ENCODE results near the gene RABL2A. TPM values are rescaled to one million over a fixed set of nuclear protein-coding genes. Genes with fewer than 3 reads are reported as not detected.
"Not testable (repeated sequence)": the region's sequence is repeated elsewhere in the genome, so short reads cannot be mapped to it uniquely, and the experiment has no call there.

RABL2A gene
- total RNA-seq, 3 donors from 2014 or later (not counting 1 experiment from before 2014, with no cell fraction given) = 16.7 to 23.5 (median 22.5) TPM

GRCh38 chr2:113598180-113598579 lies 28.9 kb upstream of the RABL2A start:
- H3K36me3 Mint-ChIP-seq; H3K4me1 ChIP-seq (ENCODE audit: control insufficient read depth, insufficient read depth, low read length); ATAC-seq; H3K36me3 ChIP-seq (ENCODE audit: control insufficient read depth, insufficient read depth, low read length); H3K27me3 ChIP-seq (ENCODE audit: control insufficient read depth, insufficient read depth, low read length); H3K27me3 Mint-ChIP-seq (ENCODE audit: low read depth in 2 of 2); H3K9me3 ChIP-seq (ENCODE audit: control insufficient read depth, insufficient read depth, low read length); H3K9me3 Mint-ChIP-seq; H3K4me3 ChIP-seq (ENCODE audit: low read length); H3K4me1 Mint-ChIP-seq; H3K27ac ChIP-seq (ENCODE audit: low read length); DNase-seq; H3K4me3 Mint-ChIP-seq; H3K27ac Mint-ChIP-seq; intact Hi-C loops (cut with micrococcal nuclease): not testable (repeated sequence)
- 96% methylated on average over 9 of the region's 13 CpGs for WGBS (ENCODE audit: insufficient coverage)

- H3K36me3 ChIP-seq (ENCODE audit: control insufficient read depth, insufficient read depth, low read length); H3K4me3 Mint-ChIP-seq; H3K9me3 ChIP-seq (ENCODE audit: control insufficient read depth, insufficient read depth, low read length); ATAC-seq; H3K4me1 Mint-ChIP-seq; H3K9me3 Mint-ChIP-seq; H3K27me3 Mint-ChIP-seq (ENCODE audit: low read depth in 2 of 2); intact Hi-C loops (cut with micrococcal nuclease); H3K27ac Mint-ChIP-seq; H3K27ac ChIP-seq (ENCODE audit: low read length); H3K4me3 ChIP-seq (ENCODE audit: low read length); DNase-seq; H3K36me3 Mint-ChIP-seq; H3K4me1 ChIP-seq (ENCODE audit: control insufficient read depth, insufficient read depth, low read length); H3K27me3 ChIP-seq (ENCODE audit: control insufficient read depth, insufficient read depth, low read length): not testable (repeated sequence)
- no CpG with 5 or more reads among the region's 9 CpGs for WGBS (ENCODE audit: insufficient coverage)
Observed at GRCh38 chr2:113598738-113599137, 28.3 kb upstream of the RABL2A start.

DNA sequence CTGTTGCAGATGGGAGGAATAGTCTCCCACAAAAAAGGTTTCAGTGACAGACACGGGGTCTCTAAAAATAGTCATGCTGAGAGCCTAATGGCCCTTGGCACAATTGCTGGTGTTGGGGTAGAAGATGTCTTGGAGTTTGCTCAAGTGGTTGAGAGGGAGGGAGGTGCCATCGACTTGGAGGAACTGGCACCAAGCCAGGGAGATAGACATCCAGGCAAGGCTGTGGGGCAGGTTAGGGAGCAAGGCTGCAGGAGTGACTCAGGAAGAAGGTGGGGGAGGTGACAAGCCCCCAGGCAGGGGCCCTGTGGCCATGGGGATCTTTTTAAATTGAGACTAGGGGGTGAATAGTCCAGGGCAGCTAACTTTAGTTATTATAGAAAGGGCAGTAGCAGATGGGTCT lies 27.9 kb upstream of the RABL2A start:
- H3K36me3 Mint-ChIP-seq; H3K27me3 Mint-ChIP-seq (ENCODE audit: low read depth in 2 of 2); H3K4me3 Mint-ChIP-seq; H3K9me3 Mint-ChIP-seq; H3K27ac Mint-ChIP-seq; H3K4me1 ChIP-seq (ENCODE audit: control insufficient read depth, insufficient read depth, low read length); H3K9me3 ChIP-seq (ENCODE audit: control insufficient read depth, insufficient read depth, low read length); H3K36me3 ChIP-seq (ENCODE audit: control insufficient read depth, insufficient read depth, low read length); DNase-seq; ATAC-seq; H3K27ac ChIP-seq (ENCODE audit: low read length); intact Hi-C loops (cut with micrococcal nuclease); H3K4me1 Mint-ChIP-seq; H3K27me3 ChIP-seq (ENCODE audit: control insufficient read depth, insufficient read depth, low read length); H3K4me3 ChIP-seq (ENCODE audit: low read length): not testable (repeated sequence)
- 14% methylated on average over 1 of the region's 2 CpGs for WGBS (ENCODE audit: insufficient coverage)

DNA sequence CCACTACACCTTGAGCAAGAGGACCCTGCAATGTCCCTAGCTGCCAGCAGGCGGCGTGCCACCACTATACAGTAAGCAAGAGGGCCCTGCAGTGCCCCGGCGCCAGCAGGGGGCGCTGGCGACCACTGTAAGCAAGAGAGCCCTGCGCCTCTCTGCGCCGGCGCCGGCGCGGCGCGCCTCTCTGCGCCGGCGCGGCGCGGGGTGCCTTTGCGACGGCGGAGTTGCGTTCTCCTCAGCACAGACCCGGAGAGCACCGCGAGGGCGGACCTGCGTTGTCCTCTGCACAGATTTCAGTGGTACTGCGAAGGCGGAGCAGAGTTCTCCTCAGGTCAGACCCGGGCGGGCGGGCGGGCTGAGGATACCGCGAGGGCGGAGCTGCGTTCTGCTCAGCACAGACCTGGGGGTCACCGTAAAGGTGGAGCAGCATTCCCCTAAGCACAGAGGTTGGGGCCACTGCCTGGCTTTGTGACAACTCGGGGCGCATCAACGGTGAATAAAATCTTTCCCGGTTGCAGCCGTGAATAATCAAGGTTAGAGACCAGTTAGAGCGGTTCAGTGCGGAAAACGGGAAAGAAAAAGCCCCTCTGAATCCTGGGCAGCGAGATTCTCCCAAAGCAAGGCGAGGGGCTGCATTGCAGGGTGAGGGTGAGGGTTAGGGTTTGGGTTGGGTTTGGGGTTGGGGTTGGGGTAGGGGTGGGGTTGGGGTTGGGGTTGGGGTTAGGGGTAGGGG lies 24.9 kb upstream of the RABL2A start:
- Mint-ChIP-seq H3K4me1 (peaks cover 5 to 10% of the 10 kb centered on the region in 2 donors), H3K4me3 (peak overlapping the region; percentile 72)
- H3K27ac ChIP-seq (ENCODE audit: low read length); H3K4me3 ChIP-seq (ENCODE audit: low read length); H3K36me3 ChIP-seq (ENCODE audit: control insufficient read depth, insufficient read depth, low read length); intact Hi-C loops (cut with micrococcal nuclease); ATAC-seq; H3K9me3 Mint-ChIP-seq; H3K27me3 Mint-ChIP-seq (ENCODE audit: low read depth in 2 of 2); H3K27me3 ChIP-seq (ENCODE audit: control insufficient read depth, insufficient read depth, low read length); H3K4me1 ChIP-seq (ENCODE audit: control insufficient read depth, insufficient read depth, low read length); H3K27ac Mint-ChIP-seq; H3K9me3 ChIP-seq (ENCODE audit: control insufficient read depth, insufficient read depth, low read length); H3K36me3 Mint-ChIP-seq: not testable (repeated sequence)
- TF ChIP-seq, protein P1, sequence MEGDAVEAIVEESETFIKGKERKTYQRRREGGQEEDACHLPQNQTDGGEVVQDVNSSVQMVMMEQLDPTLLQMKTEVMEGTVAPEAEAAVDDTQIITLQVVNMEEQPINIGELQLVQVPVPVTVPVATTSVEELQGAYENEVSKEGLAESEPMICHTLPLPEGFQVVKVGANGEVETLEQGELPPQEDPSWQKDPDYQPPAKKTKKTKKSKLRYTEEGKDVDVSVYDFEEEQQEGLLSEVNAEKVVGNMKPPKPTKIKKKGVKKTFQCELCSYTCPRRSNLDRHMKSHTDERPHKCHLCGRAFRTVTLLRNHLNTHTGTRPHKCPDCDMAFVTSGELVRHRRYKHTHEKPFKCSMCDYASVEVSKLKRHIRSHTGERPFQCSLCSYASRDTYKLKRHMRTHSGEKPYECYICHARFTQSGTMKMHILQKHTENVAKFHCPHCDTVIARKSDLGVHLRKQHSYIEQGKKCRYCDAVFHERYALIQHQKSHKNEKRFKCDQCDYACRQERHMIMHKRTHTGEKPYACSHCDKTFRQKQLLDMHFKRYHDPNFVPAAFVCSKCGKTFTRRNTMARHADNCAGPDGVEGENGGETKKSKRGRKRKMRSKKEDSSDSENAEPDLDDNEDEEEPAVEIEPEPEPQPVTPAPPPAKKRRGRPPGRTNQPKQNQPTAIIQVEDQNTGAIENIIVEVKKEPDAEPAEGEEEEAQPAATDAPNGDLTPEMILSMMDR (IDR thresholded peaks at IDR 0.05) = peak; percentile 37
- WGBS (ENCODE audit: insufficient coverage) = 85% methylated on average over 51 of the region's 51 CpGs
- DNase-seq = peak; percentile 40 to 67

DNA sequence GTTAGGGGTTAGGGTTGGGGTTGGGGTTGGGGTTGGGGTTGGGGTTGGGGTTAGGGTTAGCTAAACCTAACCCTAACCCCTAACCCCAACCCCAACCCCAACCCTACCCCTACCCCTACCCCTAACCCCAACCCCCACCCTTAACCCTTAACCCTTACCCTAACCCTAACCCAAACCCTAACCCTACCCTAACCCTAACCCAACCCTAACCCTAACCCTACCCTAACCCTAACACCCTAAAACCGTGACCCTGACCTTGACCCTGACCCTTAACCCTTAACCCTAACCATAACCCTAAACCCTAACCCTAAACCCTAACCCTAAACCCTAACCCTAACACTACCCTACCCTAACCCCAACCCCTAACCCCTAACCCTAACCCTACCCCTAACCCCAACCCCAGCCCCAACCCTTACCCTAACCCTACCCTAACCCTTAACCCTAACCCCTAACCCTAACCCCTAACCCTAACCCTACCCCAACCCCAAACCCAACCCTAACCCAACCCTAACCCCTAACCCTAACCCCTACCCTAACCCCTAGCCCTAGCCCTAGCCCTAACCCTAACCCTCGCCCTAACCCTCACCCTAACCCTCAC lies 24.1 kb upstream of the RABL2A start:
- Histone ChIP-seq H3K9me3 (ENCODE audit: control insufficient read depth, insufficient read depth, low read length) (no peaks in the 10 kb centered on the region), H3K4me1 (ENCODE audit: control insufficient read depth, insufficient read depth, low read length) (peaks cover 10% of the 10 kb centered on the region), H3K36me3 (ENCODE audit: control insufficient read depth, insufficient read depth, low read length) (no peaks in the 10 kb centered on the region), H3K27ac (ENCODE audit: low read length) (peak overlapping the region; percentile 89), H3K4me3 (ENCODE audit: low read length) (peak overlapping the region; percentile 48), H3K27me3 (ENCODE audit: control insufficient read depth, insufficient read depth, low read length) (no peaks in the 10 kb centered on the region)
- DNase-seq = no peak
- Mint-ChIP-seq H3K36me3 (no peaks in the 10 kb centered on the region), H3K27ac (peak overlapping the region; percentile 91 to 94), H3K27me3 (ENCODE audit: low read depth in 2 of 2) (no peaks in the 10 kb centered on the region), H3K4me1 (peaks cover 5 to 10% of the 10 kb centered on the region in 2 donors), H3K9me3 (no peaks in the 10 kb centered on the region), H3K4me3 (peak overlapping the region; percentile 89)
- intact Hi-C loops (cut with micrococcal nuclease) = no loop called here
- TF ChIP-seq, protein P1 (IDR thresholded peaks at IDR 0.05) = no peak
- ATAC-seq = peak in 2 of 3 donors; percentile 36 to 70
- WGBS (ENCODE audit: insufficient coverage) = 58% methylated on average over 2 of the region's 2 CpGs

- H3K9me3 ChIP-seq (ENCODE audit: control insufficient read depth, insufficient read depth, low read length); intact Hi-C loops (cut with micrococcal nuclease); H3K4me1 ChIP-seq (ENCODE audit: control insufficient read depth, insufficient read depth, low read length); H3K9me3 Mint-ChIP-seq; H3K36me3 ChIP-seq (ENCODE audit: control insufficient read depth, insufficient read depth, low read length); H3K27me3 Mint-ChIP-seq (ENCODE audit: low read depth in 2 of 2); H3K27me3 ChIP-seq (ENCODE audit: control insufficient read depth, insufficient read depth, low read length); H3K36me3 Mint-ChIP-seq: not testable (repeated sequence)
- WGBS (ENCODE audit: insufficient coverage) = 16% methylated on average over 84 of the region's 84 CpGs
- Mint-ChIP-seq H3K27ac (peak overlapping the region; percentile 91 to 94), H3K4me1 (peaks cover 5 to 10% of the 10 kb centered on the region in 2 donors), H3K4me3 (peak overlapping the region; percentile 89)
- Histone ChIP-seq H3K27ac (ENCODE audit: low read length) (peak overlapping the region; percentile 89), H3K4me3 (ENCODE audit: low read length) (peak overlapping the region; percentile 48)
- ATAC-seq (peak; percentile 75 to 99 (median 95)), DNase-seq (peak; percentile 89 to 94)
Observed at GRCh38 chr2:113603467-113604084, 23.5 kb upstream of the RABL2A start.
